Activated CD8-positive, alpha-beta T cell treated with anti-CD3 and anti-CD28 coated beads for 36 hours (primary cell): ENCODE measurements around the gene SUPT6H. TPM values are rescaled to one million over a fixed set of nuclear protein-coding genes. Genes with fewer than 3 reads are reported as not detected.

Source experiments
- ATAC-seq: fragments of 200-7000 bp; cut with Tn5 transposase; one replicate; pipeline ENCODE4 v1.10.0; 2021; ENCODE audit warnings: mild to moderate bottlenecking, moderate library complexity
- CTCF ChIA-PET: fragments of 350-600 bp; sonication (Branson Sonifier 250); formaldehyde crosslinking; loops from one replicate; lab custom pipeline; 2021; ENCODE audit warnings: antibody characterized with exemption; lab: Charles Lee
- POLR2A ChIA-PET: fragments of 350-600 bp; sonication (Branson Sonifier 250); formaldehyde crosslinking; loops from one replicate; lab custom pipeline; 2021; ENCODE audit warnings: antibody characterized with exemption; lab: Charles Lee
- DNase-seq: peaks from one replicate; pipeline ENCODE4 v3.0.0-alpha.2; 2020
- H3K27ac Mint-ChIP-seq: one replicate; pipeline ENCODE4 v1.8.0; 2021; ENCODE audit warnings: mild to moderate bottlenecking, mixed read lengths
- H3K27me3 Mint-ChIP-seq: one replicate; pipeline ENCODE4 v1.8.0; 2021; ENCODE audit warnings: mixed read lengths
- H3K36me3 Mint-ChIP-seq: one replicate; pipeline ENCODE4 v1.8.0; 2021; ENCODE audit warnings: low read depth, mixed read lengths
- H3K4me1 Mint-ChIP-seq: one replicate; pipeline ENCODE4 v1.8.0; 2021; ENCODE audit warnings: low read depth, mixed read lengths
- H3K4me3 Mint-ChIP-seq: one replicate; pipeline ENCODE4 v1.8.0; 2021; ENCODE audit warnings: mild to moderate bottlenecking, moderate library complexity, mixed read lengths
- H3K9me3 Mint-ChIP-seq: one replicate; pipeline ENCODE4 v1.8.0; 2021; ENCODE audit warnings: mixed read lengths
- CTCF ChIP-seq: fragments of 200-600 bp; IDR thresholded peaks from one replicate; pipeline ENCODE4 v1.8.0; 2022; ENCODE audit warnings: antibody characterized with exemption, mild to moderate bottlenecking
- intact Hi-C: fragments of 100-400 bp; cut with micrococcal nuclease; formaldehyde crosslinking; loops from one replicate; pipeline ENCODE4 v1.10.0; 2022
- total RNA-seq, 2 experiments: library from RNA; stranded (reverse); gene quantifications; one replicate each; pipeline ENCODE4 v1.2.3, GENCODE V29; 2021

SUPT6H gene
- total RNA-seq, 2 experiments from 2014 or later, result 60.3 to 63.3 TPM

DNA sequence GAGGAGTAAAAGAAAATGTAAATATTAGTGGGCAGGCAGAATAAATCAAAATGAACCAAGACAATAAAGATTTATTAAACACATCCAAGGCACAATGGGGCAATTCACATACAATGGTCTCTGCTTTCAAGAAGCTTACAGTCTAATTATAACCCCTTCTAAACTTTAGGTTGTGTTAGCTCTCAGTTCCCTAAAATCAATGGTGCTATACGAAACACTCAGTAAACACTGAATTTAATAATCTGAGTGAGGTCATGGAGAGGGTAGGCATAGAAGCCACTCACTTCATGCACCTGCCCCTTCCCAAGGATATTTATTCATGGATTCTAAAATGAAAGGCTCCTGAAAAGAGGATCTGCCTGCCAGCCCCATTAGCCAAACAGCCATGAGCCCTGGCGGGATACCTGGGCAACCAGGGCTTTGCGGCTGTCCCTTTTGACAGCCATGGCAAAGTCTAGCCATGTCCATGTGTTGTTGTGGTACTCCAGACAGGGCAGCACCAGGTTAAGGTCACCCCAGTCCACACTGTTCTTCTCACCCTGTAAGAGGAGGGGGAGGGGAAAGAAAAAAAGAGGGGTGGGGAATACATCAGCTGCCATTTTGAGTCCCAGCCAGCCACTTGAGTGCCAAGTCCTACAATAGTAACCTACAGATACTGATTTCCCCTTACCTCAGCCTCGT, 46.6 kb upstream of the SUPT6H start:
- TF ChIP-seq CTCF, result no peak
- intact Hi-C loops, result no loop called here
- Mint-ChIP-seq H3K27ac (no peak overlapping the region), H3K36me3 (peaks cover 55% of the 10 kb centered on the region), H3K27me3 (no peaks in the 10 kb centered on the region), H3K4me3 (no peak overlapping the region), H3K4me1 (no peaks in the 10 kb centered on the region), H3K9me3 (no peaks in the 10 kb centered on the region)
- ChIA-PET POLR2A (interaction anchor here (1.1 to 1.2 kb wide), 2 partner anchors 16 to 35 kb away, joined by 3 read pairs; no protein-coding TSS in a partner anchor), CTCF (interaction anchor here (1.2 to 1.4 kb wide), 2 partner anchors 17 to 53 kb away, joined by 3 read pairs; no protein-coding TSS in a partner anchor)
- no peak for DNase-seq
- no peak for ATAC-seq

- Mint-ChIP-seq H3K27me3 (no peaks in the 10 kb centered on the region), H3K4me1 (no peaks in the 10 kb centered on the region), H3K36me3 (peaks cover 58% of the 10 kb centered on the region), H3K4me3 (no peak overlapping the region), H3K27ac (no peak overlapping the region), H3K9me3 (no peaks in the 10 kb centered on the region)
- POLR2A ChIA-PET, result interaction anchor here (0.5 to 1.0 kb wide), 3 partner anchors 17 to 45 kb away, joined by 3 to 4 read pairs (median 3); partner anchors contain the start of genes PIGS and SPAG5
- no peak for TF ChIP-seq CTCF
- ATAC-seq, result no peak
- CTCF ChIA-PET, result interaction anchor here (1.1 kb wide), 1 partner anchor 30 kb away, joined by 3 read pairs; no protein-coding TSS in a partner anchor
- no peak for DNase-seq
- intact Hi-C loops, result no loop called here
Measured at GRCh38 chr17:28616281-28616680, 45.7 kb upstream of the SUPT6H start.

DNA sequence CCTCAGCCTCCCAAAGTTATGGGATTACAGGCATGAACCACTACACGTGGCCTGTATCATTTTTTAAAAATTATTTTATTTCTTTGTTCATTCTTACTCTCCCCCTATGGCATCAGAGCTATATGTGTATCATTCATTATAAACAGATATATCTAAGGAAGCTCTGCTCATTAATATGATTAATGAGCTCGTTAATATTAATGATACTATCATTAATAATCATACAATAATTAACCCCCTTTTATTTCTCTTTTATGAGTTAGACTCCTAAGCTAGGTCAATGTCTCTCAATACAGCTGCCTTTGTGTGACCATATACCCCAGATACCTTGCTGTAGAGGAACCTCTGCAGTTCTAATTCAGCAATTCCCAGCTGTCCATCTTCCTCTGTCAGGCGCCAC, 43.5 kb upstream of the SUPT6H start:
- no peak for TF ChIP-seq CTCF
- Mint-ChIP-seq H3K36me3 (peaks cover 65% of the 10 kb centered on the region), H3K27me3 (no peaks in the 10 kb centered on the region), H3K4me3 (no peak overlapping the region), H3K4me1 (no peaks in the 10 kb centered on the region), H3K27ac (no peak overlapping the region), H3K9me3 (no peaks in the 10 kb centered on the region)
- intact Hi-C loops, result no loop called here
- DNase-seq, result no peak
- no peak for ATAC-seq
- ChIA-PET POLR2A (interaction anchor here (0.6 to 1.3 kb wide), 5 partner anchors 8 to 523 kb away, joined by 3 to 4 read pairs (median 3); partner anchors contain the start of genes ALDOC and BLTP2), CTCF (interaction anchor here (0.9 to 1.2 kb wide), 2 partner anchors 26 to 28 kb away, joined by 4 to 5 read pairs; no protein-coding TSS in a partner anchor)

GRCh38 chr17:28620010-28620409, 42.0 kb upstream of the SUPT6H start:
- no peak for DNase-seq
- no peak for TF ChIP-seq CTCF
- peaks cover 57% of the 10 kb centered on the region for H3K36me3 Mint-ChIP-seq
- no peak overlapping the region for H3K27ac Mint-ChIP-seq
- ATAC-seq, result no peak
- H3K27me3 Mint-ChIP-seq, result no peaks in the 10 kb centered on the region
- H3K9me3 Mint-ChIP-seq, result no peaks in the 10 kb centered on the region
- POLR2A ChIA-PET, result interaction anchor here (0.8 to 2.1 kb wide), 4 partner anchors 8 to 25 kb away, joined by 3 to 7 read pairs (median 4); partner anchors contain the start of gene BLTP2
- intact Hi-C loops, result no loop called here
- CTCF ChIA-PET, result interaction anchor here (1.2 to 1.4 kb wide), 2 partner anchors 28 to 49 kb away, joined by 3 to 4 read pairs; partner anchors contain the start of gene PIGS
- no peak overlapping the region for H3K4me3 Mint-ChIP-seq
- no peaks in the 10 kb centered on the region for H3K4me1 Mint-ChIP-seq

- no peak overlapping the region for H3K27ac Mint-ChIP-seq
- DNase-seq (no peak), ATAC-seq (no peak)
- H3K9me3 Mint-ChIP-seq, result no peaks in the 10 kb centered on the region
- H3K4me3 Mint-ChIP-seq, result no peak overlapping the region
- peaks cover 3% of the 10 kb centered on the region for H3K4me1 Mint-ChIP-seq
- ChIA-PET CTCF (interaction anchor here (1.1 to 1.3 kb wide), 3 partner anchors 9 to 205 kb away, joined by 3 to 4 read pairs (median 3); partner anchors contain the start of gene BLTP2), POLR2A (interaction anchor here (0.6 to 1.6 kb wide), 5 partner anchors 11 to 42 kb away, joined by 3 to 7 read pairs (median 3); no protein-coding TSS in a partner anchor)
- no peak for TF ChIP-seq CTCF
- no peaks in the 10 kb centered on the region for H3K27me3 Mint-ChIP-seq
- intact Hi-C loops, result no loop called here
- peaks cover 59% of the 10 kb centered on the region for H3K36me3 Mint-ChIP-seq
Measured at GRCh38 chr17:28622186-28622585, 39.8 kb upstream of the SUPT6H start.
